EH (cell line): ENCODE data around the gene SLCO4A1.
A peak's percentile ranks its signal among the peaks of the same experiment; 100 is the strongest.
"Not testable (repeated sequence)": the region's sequence is repeated elsewhere in the genome, so short reads cannot be mapped to it uniquely, and the experiment has no call there.

Experiments used
- DNase-seq: peaks from one replicate; pipeline ENCODE4 v3.0.0-alpha.2; 2015; ENCODE audit warnings: low read depth

The SLCO4A1 gene

DNA sequence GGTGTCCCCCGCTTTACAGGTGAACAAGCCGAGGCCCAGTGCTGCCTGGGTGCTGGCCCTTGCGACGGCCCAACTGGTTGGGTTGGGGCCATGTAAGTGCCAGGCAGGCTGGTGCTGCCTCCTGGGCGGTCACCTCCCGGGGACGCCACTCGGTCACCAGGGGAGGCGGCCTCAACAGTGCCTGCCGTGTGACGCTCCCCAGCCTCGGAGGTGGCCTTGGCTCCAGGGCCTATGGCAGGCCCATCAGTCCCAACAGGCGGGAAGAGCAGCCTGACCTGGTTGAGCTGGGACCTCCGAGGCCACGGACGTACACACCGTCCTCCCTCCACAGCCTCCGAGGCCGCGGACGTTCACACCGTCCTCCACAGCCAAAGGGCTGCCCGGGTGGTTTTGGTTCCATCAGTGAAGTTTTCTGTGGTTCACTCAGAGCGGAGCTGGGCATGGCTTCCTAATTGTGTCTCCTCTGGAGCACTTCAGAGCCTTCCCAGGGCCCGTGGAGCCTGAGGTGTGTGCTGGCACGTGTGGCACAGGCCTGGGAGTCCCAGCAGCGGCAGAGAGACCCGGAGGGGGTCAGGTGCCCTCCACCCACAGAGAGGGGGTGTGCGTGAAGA, 19.3 kb upstream of the SLCO4A1 start:
- no peak for DNase-seq

DNA sequence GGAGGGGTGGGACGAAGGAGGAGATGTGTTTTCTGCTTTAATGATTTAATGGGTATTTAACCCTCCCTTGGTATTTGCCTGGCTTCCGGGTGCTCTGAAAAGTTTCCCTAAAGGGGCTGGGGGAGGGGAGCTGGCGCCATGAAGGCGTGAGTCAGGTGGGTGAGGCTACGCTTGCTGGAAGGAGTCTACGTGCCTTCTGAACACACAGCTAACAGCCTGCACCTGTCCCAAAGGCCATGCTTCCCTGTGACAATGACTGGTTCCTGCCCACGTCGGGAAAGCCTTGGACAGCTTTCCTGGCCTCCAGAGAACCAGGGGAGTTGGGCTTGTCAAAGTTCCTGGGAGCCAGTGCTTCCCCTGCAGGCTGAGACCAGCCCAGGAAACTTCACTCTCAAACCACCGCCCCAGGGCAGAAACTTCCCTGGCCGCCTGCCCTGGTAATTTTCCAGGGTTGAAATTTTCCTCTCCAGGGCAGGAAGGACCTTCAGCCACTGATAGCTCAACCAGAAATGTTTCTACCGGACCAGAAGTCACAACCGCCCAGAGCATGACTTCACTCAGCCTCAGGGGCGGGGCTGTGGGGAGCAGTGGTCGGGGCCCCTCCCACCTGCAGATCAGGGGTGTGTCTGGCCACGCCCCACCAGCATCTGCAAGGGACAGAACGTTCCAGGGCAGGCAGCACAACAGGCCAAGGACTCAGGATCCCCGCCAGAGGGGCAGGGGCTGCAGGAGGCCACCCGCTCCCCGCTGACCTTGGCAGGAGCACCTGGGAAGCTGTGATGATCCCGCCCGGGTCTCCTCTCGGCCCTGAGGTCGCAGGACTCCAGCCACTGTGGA, 18.6 kb upstream of the SLCO4A1 start:
- DNase-seq, result peak; percentile 95

DNA sequence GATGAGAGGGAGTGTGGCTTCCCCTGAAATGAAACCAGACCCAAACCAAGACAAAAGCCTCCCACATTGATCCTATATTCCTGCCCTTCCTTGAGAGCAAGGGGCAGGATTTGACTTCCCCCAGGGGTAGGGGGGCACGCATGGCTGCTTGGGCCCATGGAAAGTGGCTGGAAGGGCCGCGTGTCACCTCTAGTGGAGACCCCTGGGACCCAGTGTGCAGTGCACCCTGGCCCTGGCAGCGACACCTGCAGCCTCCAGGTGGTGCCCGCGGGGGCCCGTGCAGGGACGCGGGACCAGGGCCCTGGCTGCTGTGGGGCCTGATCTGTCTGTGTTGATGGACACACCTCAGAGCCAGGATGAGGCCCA, 18.0 kb upstream of the SLCO4A1 start:
- DNase-seq, result no peak

DNA sequence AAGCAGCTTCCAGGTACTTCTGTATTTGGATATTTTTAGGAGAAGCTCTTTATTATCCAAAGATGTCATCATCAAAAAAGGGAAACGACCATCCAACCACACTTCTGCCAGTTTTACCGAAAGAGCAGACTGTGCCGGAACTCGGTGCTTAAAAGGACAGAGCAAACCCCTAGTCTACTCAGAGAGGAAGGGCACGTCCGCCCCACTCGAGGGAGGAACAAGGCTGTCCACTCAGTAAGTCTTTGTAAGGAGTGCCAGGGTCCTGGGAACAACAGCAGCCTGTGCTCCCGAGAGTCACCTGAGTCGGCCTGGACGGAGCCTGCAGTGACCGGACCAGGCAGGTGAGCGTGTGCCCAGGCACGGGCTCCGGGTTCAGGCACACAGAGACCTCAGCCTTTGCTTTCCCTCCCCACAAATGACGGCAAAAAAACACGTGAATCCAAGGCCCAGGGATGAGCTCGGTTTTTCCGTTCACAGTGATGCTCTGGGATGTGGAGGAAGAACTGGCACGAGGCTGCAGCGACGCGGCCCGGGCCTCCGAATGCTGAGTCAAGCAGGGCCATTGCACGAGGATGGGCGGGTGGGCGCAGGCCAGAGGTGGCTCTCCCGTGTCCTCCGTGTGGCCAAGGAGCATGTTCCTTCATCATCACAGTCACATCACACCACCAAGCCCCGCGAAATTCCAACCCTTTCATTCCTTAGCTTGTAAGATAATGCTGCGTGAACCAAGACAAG, 17.4 kb upstream of the SLCO4A1 start:
- DNase-seq, result no peak

DNA sequence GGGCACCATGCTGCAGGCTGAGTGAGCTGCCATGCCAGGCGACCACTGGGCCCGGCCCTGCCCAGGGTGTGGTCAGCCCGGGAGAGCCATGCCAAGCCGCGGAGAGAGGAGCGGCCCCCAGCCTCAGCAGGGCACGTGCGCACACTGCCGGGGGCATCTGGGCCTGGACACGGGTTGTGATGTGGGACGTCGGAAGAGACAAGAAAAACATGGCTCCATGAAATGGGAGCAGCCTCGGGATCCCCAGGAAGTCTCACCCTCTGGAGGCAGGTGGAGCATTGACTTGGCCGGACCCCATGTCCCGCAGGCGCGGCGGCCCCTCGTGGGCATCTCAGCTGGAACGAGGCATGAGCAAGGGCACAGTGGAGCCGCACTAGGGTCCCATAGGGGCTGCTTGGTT, 16.8 kb upstream of the SLCO4A1 start:
- no peak for DNase-seq

DNA sequence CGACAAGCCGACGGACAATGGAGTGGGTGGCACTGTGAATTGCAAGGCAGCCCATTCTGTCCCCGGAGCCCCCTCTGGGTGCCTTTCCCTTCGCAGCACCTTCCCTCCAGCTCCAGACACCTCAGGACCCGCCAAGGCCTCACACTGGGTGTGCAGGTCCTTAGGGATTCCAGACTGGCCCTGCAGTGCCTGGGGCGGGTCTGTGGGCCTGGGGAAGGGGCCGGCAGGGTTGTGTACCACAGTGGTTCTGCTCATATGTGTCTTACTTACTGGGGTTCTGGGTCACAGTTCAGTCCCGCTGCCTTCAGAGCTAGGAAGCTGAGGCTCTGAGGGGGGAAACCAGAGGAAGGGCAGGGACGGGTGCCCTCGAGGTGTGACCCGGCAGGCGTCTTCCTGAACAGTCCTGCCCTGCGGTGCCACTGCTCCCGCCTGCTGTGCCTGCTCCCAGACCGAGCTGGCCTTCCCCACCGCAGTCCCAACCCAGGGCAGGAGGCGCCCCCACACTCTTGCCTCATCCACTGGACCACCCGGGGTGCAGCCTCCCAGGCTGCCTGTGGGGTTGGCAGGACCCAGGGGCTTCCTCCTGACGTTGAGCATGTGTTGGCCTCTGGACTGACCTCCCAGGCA, 16.3 kb upstream of the SLCO4A1 start:
- DNase-seq, result no peak

DNA sequence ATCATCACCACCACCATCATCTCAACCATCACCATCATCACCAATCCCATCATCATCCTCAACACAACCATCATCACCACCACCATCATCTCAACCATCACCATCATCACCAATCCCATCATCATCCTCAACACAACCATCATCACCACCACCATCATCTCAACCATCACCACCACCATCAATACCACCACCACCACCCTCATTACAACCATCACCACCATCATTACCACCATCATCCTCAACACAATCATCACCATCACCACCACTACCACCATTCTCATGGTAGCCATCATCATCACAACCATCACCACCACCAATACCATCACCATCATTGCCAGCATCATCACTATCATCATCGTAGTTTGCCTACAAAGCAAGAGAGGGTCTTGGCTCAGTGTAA, 14.9 kb upstream of the SLCO4A1 start:
- DNase-seq, result not testable (repeated sequence)

DNA sequence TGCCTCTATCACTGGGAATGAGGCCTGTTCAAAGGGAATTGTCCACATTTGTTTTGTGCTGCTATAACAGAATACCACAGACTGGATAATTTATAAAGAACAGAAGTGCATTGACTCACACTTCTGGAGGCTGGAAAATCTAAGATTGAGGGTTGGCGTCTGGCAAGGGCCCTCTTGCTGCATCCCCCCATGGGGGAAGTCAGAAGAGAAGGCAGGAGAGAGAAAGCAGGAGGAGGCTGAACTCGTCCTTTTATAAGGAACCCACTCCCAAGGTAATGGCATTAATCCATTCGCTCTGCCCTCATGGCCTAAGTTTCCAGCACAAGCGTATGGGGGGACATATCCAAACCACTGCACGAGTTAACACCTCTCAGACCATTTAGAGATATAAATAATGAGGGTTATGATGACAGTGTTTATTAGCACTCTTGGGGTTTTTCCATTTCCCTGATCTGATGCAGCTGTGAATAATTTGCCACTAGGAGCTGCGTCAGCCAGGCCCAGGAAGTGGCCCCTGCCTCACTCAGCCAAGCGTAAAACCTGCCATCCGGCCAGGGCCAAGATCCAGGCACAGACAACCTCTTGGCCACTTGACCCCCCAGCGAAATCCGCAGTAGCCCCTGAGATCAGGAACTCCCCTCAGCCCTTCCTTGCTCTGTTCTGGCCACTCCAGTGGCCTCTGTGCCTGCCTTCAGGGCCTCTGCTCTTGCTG, 14.2 kb upstream of the SLCO4A1 start:
- peak; percentile 60 for DNase-seq

DNA sequence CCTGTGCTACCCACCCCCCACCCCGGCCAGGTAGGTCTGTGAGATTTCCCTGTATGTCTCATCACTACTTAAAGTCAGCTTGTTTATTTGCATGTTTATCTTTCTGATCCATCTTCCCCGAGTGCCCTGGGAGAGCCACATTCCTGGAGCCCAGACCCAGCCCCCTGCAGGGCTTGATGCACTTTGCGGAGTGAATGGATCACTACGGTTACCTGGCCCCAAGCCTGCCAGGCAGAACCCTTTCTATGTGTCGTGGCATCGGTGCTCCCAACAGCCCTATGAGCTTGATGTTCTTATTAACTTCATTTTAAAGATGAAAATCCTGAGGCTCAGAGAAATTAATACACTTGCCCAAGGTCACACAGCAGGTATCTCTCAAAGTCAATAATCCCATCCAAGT, 13.6 kb upstream of the SLCO4A1 start:
- peak; percentile 41 for DNase-seq

DNA sequence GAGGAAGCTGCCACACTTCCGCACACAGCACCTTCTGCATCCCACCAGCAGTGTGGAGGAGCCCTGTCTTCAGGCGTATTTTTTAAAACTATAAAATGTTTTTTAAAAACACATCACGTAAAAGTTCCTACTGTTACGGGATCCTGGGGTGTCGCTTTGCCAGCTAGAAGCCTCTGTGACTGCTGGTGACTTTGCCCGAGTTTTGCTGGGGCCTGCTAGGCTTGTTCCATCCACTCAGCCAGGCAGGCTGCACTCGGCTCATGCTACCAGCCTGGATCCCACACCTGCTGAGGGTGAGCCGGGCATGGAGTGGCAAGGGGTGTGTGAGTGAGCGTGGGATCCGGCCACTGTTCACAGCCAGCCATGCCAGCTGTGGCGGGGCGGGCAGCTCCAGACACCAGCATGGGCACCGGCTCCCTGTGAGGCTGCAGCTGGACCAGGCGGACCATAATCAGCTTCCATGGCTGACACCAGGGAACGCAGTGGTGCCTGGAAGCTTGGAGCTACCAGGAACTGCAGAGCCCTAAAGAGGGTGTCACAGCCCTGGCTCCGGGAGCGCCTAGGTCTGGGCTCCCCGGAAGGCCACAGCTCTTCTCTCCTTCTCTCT, 12.3 kb upstream of the SLCO4A1 start:
- DNase-seq, result no peak

DNA sequence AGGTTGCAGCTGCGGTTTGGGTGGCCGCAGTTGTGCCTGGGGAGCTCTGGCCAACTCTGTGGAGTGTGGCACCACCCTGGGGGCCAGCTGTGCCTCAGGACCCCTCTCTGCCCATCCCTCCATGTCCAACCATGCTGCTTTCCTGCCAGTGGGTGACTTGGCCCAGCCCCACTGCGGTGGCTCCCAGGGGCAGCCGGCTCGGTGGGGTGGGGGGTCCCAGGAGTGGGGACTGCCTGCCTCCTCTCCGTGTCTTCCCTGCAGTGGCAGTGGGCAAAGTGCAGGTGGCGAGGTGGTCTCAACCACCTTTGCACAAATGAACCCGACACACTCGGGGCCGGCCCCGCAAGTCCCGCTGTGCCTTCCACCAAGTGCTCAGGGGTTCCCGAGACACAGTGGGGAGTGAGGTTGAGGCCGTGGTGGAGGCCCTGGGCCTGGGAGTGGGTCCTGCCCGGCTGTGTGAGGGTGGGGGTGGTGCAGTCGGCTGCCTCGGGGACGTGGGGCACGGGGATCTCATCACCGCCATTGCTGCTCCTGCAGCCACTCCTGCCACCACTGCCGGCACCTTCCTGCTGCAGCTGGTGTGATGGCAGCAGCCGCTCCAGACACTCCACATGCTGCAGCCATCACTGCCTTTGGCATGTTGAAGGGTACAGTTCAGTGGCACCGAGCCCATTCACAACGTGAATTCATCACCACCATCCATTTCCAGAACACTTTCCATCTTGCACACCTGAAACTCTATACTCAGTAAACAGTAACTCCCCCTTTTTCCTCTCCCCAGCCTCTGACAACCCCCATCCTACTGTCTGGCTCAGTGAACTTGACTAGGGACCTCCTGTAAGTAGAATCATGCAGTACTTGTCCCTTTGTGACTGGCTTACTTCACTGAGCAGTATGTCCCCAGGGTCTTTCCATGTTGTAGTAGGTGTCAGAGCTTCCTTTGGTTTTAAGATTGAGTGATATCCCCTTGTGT, 10.7 kb upstream of the SLCO4A1 start:
- no peak for DNase-seq

DNA sequence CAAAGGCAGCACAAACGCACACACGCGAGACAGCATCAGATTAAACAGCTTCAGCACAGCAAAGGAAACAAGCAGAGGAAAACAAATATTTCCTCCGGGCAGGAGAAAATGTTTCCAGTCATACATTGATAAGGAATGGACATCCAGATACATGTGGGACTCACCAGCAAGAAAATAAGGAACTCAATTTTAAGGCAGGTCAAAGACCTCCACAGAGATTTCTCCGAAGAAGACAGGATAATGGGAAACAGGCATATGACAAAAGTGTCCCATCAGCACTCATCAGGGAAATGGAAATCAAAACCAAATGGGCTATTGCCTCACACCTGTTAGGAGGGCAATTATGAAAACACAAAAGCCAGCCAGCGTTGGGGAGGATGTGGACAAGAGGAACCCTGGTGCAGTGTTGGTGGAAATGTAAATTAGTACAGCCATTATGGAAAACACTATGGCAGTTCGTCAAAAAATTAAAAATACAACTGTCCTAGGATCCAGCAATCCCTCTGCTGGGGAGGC, 9.7 kb upstream of the SLCO4A1 start:
- no peak for DNase-seq

DNA sequence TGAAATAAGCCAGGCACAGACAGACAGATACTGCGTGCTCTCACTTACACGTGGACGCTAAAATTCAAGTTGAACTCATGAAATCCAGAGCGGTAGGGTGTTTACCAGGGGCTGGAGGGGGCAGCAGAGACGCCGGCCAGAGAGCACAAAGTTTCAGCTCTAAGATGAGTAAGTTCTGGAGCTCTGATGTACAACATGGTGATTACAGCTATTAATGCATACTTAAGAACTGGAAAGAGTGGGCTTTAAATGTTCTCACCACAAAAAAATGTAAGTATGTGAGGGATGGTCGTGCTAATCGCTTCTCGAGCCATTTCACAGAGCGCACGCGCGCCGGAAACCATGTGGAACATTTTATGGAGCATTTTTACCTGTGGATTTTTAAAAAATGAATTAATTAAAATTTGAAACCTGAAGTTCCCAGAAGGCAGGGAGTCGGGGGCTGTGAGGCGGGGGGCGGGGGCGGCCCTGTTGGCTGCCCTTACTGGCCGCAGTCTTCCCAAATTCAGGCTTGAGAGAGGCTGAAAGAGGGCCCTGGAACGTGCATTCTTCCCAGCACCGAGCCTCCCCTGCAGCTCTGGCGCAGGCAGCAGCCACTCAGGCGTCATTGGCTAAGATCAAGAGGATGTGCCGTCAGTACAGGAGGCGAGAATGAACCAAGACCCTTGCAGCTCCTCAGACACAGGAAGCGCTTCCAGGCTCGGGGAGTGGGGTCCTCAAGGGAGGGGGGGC, 8.5 kb upstream of the SLCO4A1 start:
- no peak for DNase-seq

DNA sequence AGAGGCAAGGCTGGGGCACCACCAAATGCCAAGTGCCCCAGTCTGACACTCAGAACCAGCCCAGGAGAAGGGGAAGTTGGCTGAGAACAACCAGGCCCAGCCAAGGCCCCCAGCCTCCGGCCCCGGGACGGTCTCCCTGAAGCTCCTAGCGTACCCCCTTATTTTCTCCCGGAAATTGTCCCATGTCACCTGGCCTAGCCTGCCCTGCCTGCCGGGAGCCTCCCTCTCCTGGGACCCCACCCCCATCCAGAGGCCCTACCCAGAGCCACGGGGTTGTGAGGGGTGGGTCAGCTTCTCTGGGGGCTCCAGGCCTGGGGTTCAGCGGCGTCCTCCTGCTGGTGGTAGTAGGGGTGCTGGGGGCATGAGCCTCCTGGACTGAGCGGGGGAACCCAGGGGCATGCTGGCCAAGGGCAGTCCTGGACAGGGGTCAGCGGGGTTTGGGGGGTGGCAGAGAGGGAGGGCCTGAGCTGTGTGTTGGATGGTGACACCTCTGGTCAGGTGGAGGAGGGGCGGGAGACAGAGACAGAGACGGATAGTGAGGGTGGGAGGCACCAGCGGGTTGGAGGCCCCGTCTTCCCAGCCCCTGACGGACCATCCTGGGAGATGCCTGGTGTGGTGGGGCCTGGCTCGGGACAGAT, 7.9 kb upstream of the SLCO4A1 start:
- no peak for DNase-seq

DNA sequence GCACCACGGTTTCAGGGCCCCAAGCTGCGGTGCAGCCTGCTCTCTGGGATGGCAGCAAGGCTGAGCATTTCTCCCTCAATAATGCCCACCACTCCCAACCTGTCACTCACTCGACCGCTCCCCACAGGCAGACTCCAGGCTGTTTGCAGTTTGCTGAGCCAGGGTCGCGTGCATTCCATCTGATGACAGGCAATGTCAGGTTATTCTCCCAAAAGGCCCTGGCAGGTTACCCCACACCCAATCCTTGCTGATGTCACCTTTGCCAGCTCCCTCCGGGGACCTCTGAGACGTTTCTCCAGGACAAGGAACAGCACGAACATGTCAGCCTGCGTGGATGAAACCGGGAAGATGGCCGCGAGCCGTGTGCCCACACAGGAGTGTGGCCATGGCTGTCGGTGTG, 7.1 kb upstream of the SLCO4A1 start:
- DNase-seq, result no peak

DNA sequence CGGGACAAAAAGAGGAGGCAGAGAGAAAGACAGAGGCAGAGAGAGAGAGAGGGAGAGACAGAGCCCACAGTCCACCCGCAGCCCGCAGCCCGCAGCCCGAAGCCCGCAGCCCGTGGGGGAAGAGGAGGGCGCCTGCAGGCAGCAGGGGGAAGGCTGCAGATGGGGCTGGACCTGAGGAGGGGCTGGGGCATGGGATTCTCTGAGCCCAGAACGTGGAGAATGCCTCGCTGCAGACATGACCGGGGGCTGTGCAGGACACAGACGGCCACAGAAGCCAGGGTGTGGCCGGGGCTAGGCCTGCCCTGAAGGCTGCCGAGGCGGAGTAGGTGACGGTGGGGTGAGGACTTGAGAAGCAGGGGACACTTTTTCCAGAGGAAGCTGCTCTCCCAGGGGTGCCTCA, 6.5 kb upstream of the SLCO4A1 start:
- no peak for DNase-seq

DNA sequence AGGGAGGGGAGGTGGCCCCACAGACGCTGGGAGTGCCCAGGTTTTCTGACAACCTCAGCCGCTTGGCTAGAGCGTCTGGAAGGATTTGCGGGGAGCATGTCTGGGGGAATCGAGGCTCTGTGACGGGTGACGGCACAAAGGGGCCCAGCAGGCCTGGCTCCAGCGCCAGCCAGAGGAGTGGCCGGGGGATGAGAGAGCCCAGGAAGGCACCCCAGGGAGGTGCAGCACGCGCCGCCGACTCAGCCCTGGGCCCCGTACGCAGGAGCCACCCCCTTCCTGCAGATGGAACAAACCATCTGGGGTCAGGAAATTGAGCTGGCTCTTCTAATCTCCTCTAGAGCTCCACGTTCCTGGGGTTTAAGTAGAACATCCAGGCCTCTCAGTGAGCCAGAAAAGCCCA, 5.9 kb upstream of the SLCO4A1 start:
- DNase-seq, result no peak

DNA sequence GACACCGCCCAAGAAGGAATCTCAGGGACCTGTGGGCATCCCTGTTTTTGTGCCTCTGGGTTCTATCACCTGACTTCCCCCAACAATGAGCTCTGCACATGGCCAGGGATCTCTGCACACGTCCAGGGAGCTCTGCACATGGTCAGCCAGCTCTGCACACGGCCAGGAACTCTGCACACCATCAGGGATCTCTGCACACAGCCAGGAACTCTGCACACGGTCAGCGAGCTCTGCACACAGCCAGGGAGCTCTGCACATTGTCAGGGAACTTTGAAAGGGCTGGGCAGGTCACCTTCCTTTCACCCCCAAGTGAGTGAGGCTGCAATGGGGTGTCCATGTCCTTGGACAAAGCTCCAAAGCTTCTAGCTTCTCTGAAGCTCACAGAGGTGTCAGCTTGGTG, 5.2 kb upstream of the SLCO4A1 start:
- no peak for DNase-seq

DNA sequence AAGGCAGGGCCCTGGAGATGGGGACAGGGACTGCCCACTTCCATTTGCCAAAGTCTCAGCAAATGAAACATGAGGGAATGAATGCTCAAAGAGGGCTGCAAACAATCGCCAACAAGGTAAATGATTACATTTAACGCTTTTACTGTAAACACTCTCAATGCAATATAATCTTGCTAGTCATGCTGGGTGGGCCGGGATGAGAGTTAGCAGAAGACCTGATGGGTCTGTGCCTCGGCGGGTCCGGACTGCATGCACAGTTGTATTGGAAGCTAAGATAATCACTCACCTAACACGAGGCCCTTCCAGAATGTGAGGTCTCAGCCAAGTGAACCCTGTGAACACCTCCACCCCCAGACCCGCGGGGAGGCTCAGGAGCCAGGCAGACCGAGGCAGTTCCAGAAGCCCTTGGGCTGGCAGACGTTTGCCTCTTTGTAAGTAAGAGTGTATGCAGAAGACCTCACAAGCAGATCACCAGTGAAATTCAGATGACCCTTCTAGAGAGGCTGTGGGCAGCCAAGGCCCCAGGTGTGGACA, 4.7 kb upstream of the SLCO4A1 start:
- no peak for DNase-seq
